Tibial nerve (tissue), 4 donors: ENCODE results near the gene RNF13. TPM values are rescaled to one million over a fixed set of nuclear protein-coding genes. Genes with fewer than 3 reads are reported as not detected.

Experiments used
- DNase-seq, 2 donors: peaks; one replicate each; pipeline ENCODE4 v3.0.0-alpha.2; 2019; ENCODE audit warnings: low spot score in 2 of 2
- H3K27ac ChIP-seq, 4 donors: fragments of 200-600 bp; sonication (generic) in 3 of 4; one replicate each; pipeline ENCODE4 v1.5.1; 2017 to 2019; ENCODE audit warnings: mild to moderate bottlenecking in 1 of 4
- H3K27me3 ChIP-seq, 2 donors: fragments of 200-600 bp; sonication (generic) in 1 of 2; one replicate each; pipeline versions ENCODE4 v1.5.1 to v1.6.0; 2017 to 2019
- H3K36me3 ChIP-seq, 3 donors: fragments of 200-600 bp; sonication (generic); one replicate each; pipeline ENCODE4 v1.5.1; 2018 to 2019
- H3K4me1 ChIP-seq, 4 donors: fragments of 200-600 bp; sonication (generic) in 3 of 4; one replicate each; pipeline ENCODE4 v1.5.1; 2017 to 2019
- H3K4me3 ChIP-seq, 4 donors: fragments of 200-600 bp; sonication (generic) in 3 of 4; one replicate each; pipeline ENCODE4 v1.5.1; 2017 to 2019; ENCODE audit warnings: mild to moderate bottlenecking in 1 of 4, moderate library complexity in 1 of 4
- H3K9me3 ChIP-seq, 4 donors: fragments of 200-600 bp; sonication (generic) in 3 of 4; one replicate each; pipeline ENCODE4 v1.5.1; 2017 to 2019
- EP300 ChIP-seq, 2 donors: sonication (generic); formaldehyde crosslinking; IDR thresholded peaks; one replicate each; pipeline ENCODE4 v1.6.1; 2017; ENCODE audit warnings: antibody characterized with exemption in 2 of 2, mild to moderate bottlenecking in 1 of 2
- POLR2A ChIP-seq, 2 donors: fragments of 450-650 bp; IDR thresholded peaks; one replicate each; pipeline ENCODE4 v1.6.1; 2017; ENCODE audit warnings: antibody characterized with exemption in 2 of 2, mild to moderate bottlenecking in 2 of 2, moderate library complexity in 2 of 2
- WGBS, 2 donors: methylation state at CpG; one replicate each; pipeline ENCODE4 v1.1.5; 2018; 5-methylcytosine and 5-hydroxymethylcytosine counted together
- total RNA-seq, 4 donors: library from RNA; depleted of rRNA; stranded (reverse); fragments of >200 nt; gene quantifications; one replicate each; pipeline ENCODE4 v1.1.0, GENCODE V29; 2016
- TF ChIP-seq, protein P1 (sequence below), 5 experiments: fragments of 200-600 bp in 3 of 5; fragments of 450-650 bp in 2 of 5; sonication (generic) in 3 of 5; IDR thresholded peaks; one replicate each; pipeline ENCODE4 v1.5.1; 2016 to 2019; ENCODE audit warnings: antibody characterized with exemption in 5 of 5, mild to moderate bottlenecking in 3 of 5, moderate library complexity in 2 of 5

The RNF13 gene
- total RNA-seq, 4 donors from 2014 or later: 107 to 142 (median 128) TPM

- Histone ChIP-seq H3K36me3 (peaks cover 0 to 46% (median 0%) of the 10 kb centered on the region in 3 donors), H3K9me3 (no peaks in the 10 kb centered on the region), H3K4me1 (peaks cover 0 to 58% (median 0%) of the 10 kb centered on the region in 4 donors), H3K27me3 (no peaks in the 10 kb centered on the region), H3K27ac (no peak overlapping the region), H3K4me3 (no peak overlapping the region)
- 94 to 97% methylated on average over 1 of the region's 1 CpG for WGBS, 2 donors
- no peak for TF ChIP-seq POLR2A (IDR thresholded peaks at IDR 0.05)
- TF ChIP-seq, protein P1, sequence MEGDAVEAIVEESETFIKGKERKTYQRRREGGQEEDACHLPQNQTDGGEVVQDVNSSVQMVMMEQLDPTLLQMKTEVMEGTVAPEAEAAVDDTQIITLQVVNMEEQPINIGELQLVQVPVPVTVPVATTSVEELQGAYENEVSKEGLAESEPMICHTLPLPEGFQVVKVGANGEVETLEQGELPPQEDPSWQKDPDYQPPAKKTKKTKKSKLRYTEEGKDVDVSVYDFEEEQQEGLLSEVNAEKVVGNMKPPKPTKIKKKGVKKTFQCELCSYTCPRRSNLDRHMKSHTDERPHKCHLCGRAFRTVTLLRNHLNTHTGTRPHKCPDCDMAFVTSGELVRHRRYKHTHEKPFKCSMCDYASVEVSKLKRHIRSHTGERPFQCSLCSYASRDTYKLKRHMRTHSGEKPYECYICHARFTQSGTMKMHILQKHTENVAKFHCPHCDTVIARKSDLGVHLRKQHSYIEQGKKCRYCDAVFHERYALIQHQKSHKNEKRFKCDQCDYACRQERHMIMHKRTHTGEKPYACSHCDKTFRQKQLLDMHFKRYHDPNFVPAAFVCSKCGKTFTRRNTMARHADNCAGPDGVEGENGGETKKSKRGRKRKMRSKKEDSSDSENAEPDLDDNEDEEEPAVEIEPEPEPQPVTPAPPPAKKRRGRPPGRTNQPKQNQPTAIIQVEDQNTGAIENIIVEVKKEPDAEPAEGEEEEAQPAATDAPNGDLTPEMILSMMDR (IDR thresholded peaks at IDR 0.05): no peak
- TF ChIP-seq EP300 (IDR thresholded peaks at IDR 0.05): no peak
- DNase-seq: no peak
Observed at GRCh38 chr3:149845570-149846244, 32.7 kb downstream of the RNF13 start.

DNA sequence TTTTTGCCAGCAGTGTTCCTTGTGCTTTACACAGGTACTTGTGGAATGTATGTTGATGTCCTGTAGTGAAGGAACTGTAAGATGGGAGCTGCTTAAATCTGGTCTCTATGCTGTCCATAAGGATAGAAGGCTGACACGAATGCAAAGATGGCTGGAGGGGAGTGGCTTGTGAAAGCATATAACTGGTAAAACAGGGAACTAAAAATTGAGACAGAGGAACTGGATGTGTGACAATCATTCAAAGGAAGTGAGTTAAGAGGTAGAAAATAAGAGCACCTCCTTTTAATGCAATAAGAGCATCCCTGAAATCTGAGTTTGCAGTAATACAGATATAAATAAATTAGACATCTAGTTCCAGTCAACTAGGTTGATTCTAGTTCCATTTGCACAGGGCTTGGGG lies 35.2 kb downstream of the RNF13 start:
- TF ChIP-seq EP300 (IDR thresholded peaks at IDR 0.05): no peak
- TF ChIP-seq, protein P1 (IDR thresholded peaks at IDR 0.05): no peak
- TF ChIP-seq POLR2A (IDR thresholded peaks at IDR 0.05): no peak
- 76 to 77% methylated on average over 1 of the region's 1 CpG for WGBS, 2 donors

GRCh38 chr3:149848688-149849087 lies 35.7 kb downstream of the RNF13 start:
- Histone ChIP-seq H3K4me3 (no peak overlapping the region), H3K27ac (no peak overlapping the region), H3K27me3 (no peaks in the 10 kb centered on the region), H3K4me1 (peaks cover 0 to 45% (median 0%) of the 10 kb centered on the region in 4 donors), H3K9me3 (no peaks in the 10 kb centered on the region), H3K36me3 (peaks cover 0 to 53% (median 0%) of the 10 kb centered on the region in 3 donors)
- WGBS, 2 donors: 59 to 64% methylated on average over 1 of the region's 1 CpG
- no peak for DNase-seq
- TF ChIP-seq POLR2A (IDR thresholded peaks at IDR 0.05) (no peak), EP300 (IDR thresholded peaks at IDR 0.05) (no peak)
- TF ChIP-seq, protein P1 (IDR thresholded peaks at IDR 0.05): no peak

More for the DNA sequence above, 35.2 kb downstream of the RNF13 start:
- no peak for DNase-seq
- peaks cover 0 to 49% (median 0%) of the 10 kb centered on the region in 4 donors for H3K4me1 ChIP-seq
- no peaks in the 10 kb centered on the region for H3K27me3 ChIP-seq
- H3K36me3 ChIP-seq: peaks cover 0 to 53% (median 0%) of the 10 kb centered on the region in 3 donors
- no peak overlapping the region for H3K27ac ChIP-seq
- no peak overlapping the region for H3K4me3 ChIP-seq
- no peaks in the 10 kb centered on the region for H3K9me3 ChIP-seq

- no peak overlapping the region for H3K27ac ChIP-seq
- TF ChIP-seq EP300 (IDR thresholded peaks at IDR 0.05) (no peak), POLR2A (IDR thresholded peaks at IDR 0.05) (no peak)
- TF ChIP-seq, protein P1 (IDR thresholded peaks at IDR 0.05): no peak
- WGBS, 2 donors: 89 to 98% methylated on average over 6 of the region's 6 CpGs
- no peak for DNase-seq
- H3K4me3 ChIP-seq: no peak overlapping the region
- no peaks in the 10 kb centered on the region for H3K9me3 ChIP-seq
- peaks cover 0 to 31% (median 0%) of the 10 kb centered on the region in 4 donors for H3K4me1 ChIP-seq
- peaks cover 0 to 72% (median 6%) of the 10 kb centered on the region in 3 donors for H3K36me3 ChIP-seq
- H3K27me3 ChIP-seq: no peaks in the 10 kb centered on the region
Observed at GRCh38 chr3:149850787-149851584, 38.0 kb downstream of the RNF13 start.

GRCh38 chr3:149858911-149859310 lies 45.9 kb downstream of the RNF13 start:
- 38 to 44% methylated on average over 2 of the region's 2 CpGs for WGBS, 2 donors
- no peak overlapping the region for H3K4me3 ChIP-seq
- no peaks in the 10 kb centered on the region for H3K9me3 ChIP-seq
- TF ChIP-seq EP300 (IDR thresholded peaks at IDR 0.05) (no peak), POLR2A (IDR thresholded peaks at IDR 0.05) (no peak)
- TF ChIP-seq, protein P1 (IDR thresholded peaks at IDR 0.05): no peak
- peaks cover 0 to 55% (median 6%) of the 10 kb centered on the region in 3 donors for H3K36me3 ChIP-seq
- H3K27ac ChIP-seq: no peak overlapping the region
- H3K27me3 ChIP-seq: no peaks in the 10 kb centered on the region
- no peaks in the 10 kb centered on the region for H3K4me1 ChIP-seq
- no peak for DNase-seq
